H1 (cell line): Measurements from ENCODE around the gene UBE2H. TPM values are rescaled to one million over a fixed set of nuclear protein-coding genes. Genes with fewer than 3 reads are reported as not detected.

Experiments used
- CTCF ChIA-PET: fragments of 300-600 bp; sonication (Branson Sonifier 250); formaldehyde crosslinking; loops from one replicate; lab custom pipeline; 2021; ENCODE audit not compliant: partially characterized antibody; lab: Charles Lee
- POLR2A ChIA-PET: fragments of 300-600 bp; sonication (Branson Sonifier 250); formaldehyde crosslinking; loops from one replicate; lab custom pipeline; 2021; ENCODE audit warnings: inconsistent platforms; ENCODE audit not compliant: partially characterized antibody; lab: Charles Lee
- DNase-seq, 2 experiments: peaks; one replicate each; pipeline versions ENCODE4 v3.0.0 to v3.0.0-alpha.2; 2010 to 2022; ENCODE audit warnings: low spot score in 2 of 2, low read depth in 1 of 2, mixed read lengths in 1 of 2
- FAIRE-seq: peaks from 2 replicates; lab custom pipeline; 2011; peaks lifted over from hg19 to GRCh38; lab: Jason Lieb, UNC
- H2AFZ ChIP-seq: 2 replicates; pipeline ENCODE4 v1.8.1; 2012; ENCODE audit warnings: low read length, inconsistent platforms
- H2AK5ac ChIP-seq: 2 replicates; pipeline ENCODE4 v1.6.1; 2013; ENCODE audit warnings: low read depth, low read length
- H2BK120ac ChIP-seq: replicated peaks from 2 replicates; pipeline ENCODE3; 2013; ENCODE audit warnings: low read depth, low read length, inconsistent platforms
- H2BK12ac ChIP-seq: 2 replicates; pipeline ENCODE4 v1.6.1; 2013; ENCODE audit warnings: low read depth, low read length
- H2BK15ac ChIP-seq: 2 replicates; pipeline ENCODE4 v1.6.1; 2013; ENCODE audit warnings: low read length
- H2BK20ac ChIP-seq: 2 replicates; pipeline ENCODE4 v1.6.1; 2013; ENCODE audit warnings: low read length
- H2BK5ac ChIP-seq: 2 replicates; pipeline ENCODE4 v1.6.1; 2013; ENCODE audit warnings: low read depth, low read length
- H3K14ac ChIP-seq: 2 replicates; pipeline ENCODE4 v1.6.1; 2013; ENCODE audit warnings: inconsistent platforms; ENCODE audit not compliant: insufficient read length
- H3K18ac ChIP-seq: 2 replicates; pipeline ENCODE4 v1.6.1; 2013; ENCODE audit warnings: low read length; ENCODE audit errors: extremely low read depth
- H3K23ac ChIP-seq: 2 replicates; pipeline ENCODE4 v1.6.1; 2013; ENCODE audit warnings: inconsistent platforms; ENCODE audit not compliant: insufficient read length
- H3K23me2 ChIP-seq: 2 replicates; pipeline ENCODE4 v1.6.1; 2013; ENCODE audit warnings: low read depth, low read length
- H3K27ac ChIP-seq: 2 replicates; pipeline ENCODE4 v1.6.1; 2011; ENCODE audit warnings: low read depth, low read length, inconsistent platforms
- H3K27me3 ChIP-seq, 4 experiments: replicated peaks in 1 of 4; 1 replicate in 1 of 4; 2 replicates in 3 of 4; pipeline versions ENCODE4 v1.6.1 to v1.8.1; 2011 to 2013; ENCODE audit warnings: low read length in 3 of 4, mild to moderate bottlenecking in 3 of 4, inconsistent platforms in 2 of 4, mixed read lengths in 2 of 4, moderate library complexity in 1 of 4; ENCODE audit not compliant: control insufficient read depth in 3 of 4, insufficient read depth in 3 of 4; ENCODE audit errors: extremely low read depth in 1 of 4
- H3K36me3 ChIP-seq, 4 experiments: 2 replicates each; pipeline versions ENCODE4 v1.6.1 to v1.8.1; 2011 to 2013; ENCODE audit warnings: mild to moderate bottlenecking in 4 of 4, low read length in 3 of 4, moderate library complexity in 2 of 4, control low read depth in 1 of 4, inconsistent platforms in 1 of 4; ENCODE audit not compliant: insufficient read depth in 4 of 4, control insufficient read depth in 2 of 4
- H3K4ac ChIP-seq: replicated peaks from 2 replicates; pipeline ENCODE3; 2013; ENCODE audit warnings: low read length, low read depth, mixed read lengths, inconsistent platforms; ENCODE audit not compliant: insufficient read length
- H3K4me1 ChIP-seq, 4 experiments: replicated peaks in 1 of 4; 1 replicate in 1 of 4; 2 replicates in 3 of 4; pipeline versions ENCODE4 v1.6.1 to v1.8.1; 2011 to 2013; ENCODE audit warnings: low read length in 3 of 4, inconsistent platforms in 2 of 4, mixed read lengths in 1 of 4; ENCODE audit not compliant: insufficient read depth in 4 of 4, control insufficient read depth in 3 of 4
- H3K4me2 ChIP-seq, 2 experiments: 2 replicates each; pipeline versions ENCODE4 v1.6.1 to v1.8.1; 2011 to 2013; ENCODE audit warnings: low read depth in 2 of 2, low read length in 2 of 2, control low read depth in 1 of 2, inconsistent platforms in 1 of 2, mild to moderate bottlenecking in 1 of 2; ENCODE audit not compliant: insufficient read depth in 1 of 2
- H3K4me3 ChIP-seq, 4 experiments: fragments of 200-600, 300-600 bp in 1 of 4; sonication (generic), shearing (Covaris generic), sonication (Bioruptor Twin) in 1 of 4; 2 replicates each; pipeline versions ENCODE4 v1.5.1 to v1.8.1; 2011 to 2016; ENCODE audit warnings: low read length in 4 of 4, low read depth in 3 of 4, control low read depth in 2 of 4, inconsistent platforms in 2 of 4, mild to moderate bottlenecking in 2 of 4, mixed read lengths in 1 of 4, moderate library complexity in 1 of 4; ENCODE audit not compliant: insufficient read depth in 2 of 4; ENCODE audit errors: extremely low read depth in 1 of 4
- H3K56ac ChIP-seq: replicated peaks from 2 replicates; pipeline ENCODE3; 2013; ENCODE audit warnings: low read depth, mild to moderate bottlenecking, mixed read lengths, low read length, inconsistent platforms; ENCODE audit not compliant: insufficient read length
- H3K79me1 ChIP-seq: 2 replicates; pipeline ENCODE4 v1.6.1; 2013; ENCODE audit warnings: low read depth, low read length, control low read depth
- H3K79me2 ChIP-seq, 2 experiments: 2 replicates each; pipeline versions ENCODE4 v1.6.1 to v1.8.1; 2012 to 2013; ENCODE audit warnings: low read length in 2 of 2, mild to moderate bottlenecking in 2 of 2, inconsistent platforms in 1 of 2; ENCODE audit not compliant: insufficient read depth in 2 of 2, control insufficient read depth in 1 of 2
- H3K9ac ChIP-seq, 4 experiments: replicated peaks in 1 of 4; 1 replicate in 1 of 4; 2 replicates in 3 of 4; pipeline versions ENCODE4 v1.6.1 to v1.8.1; 2011 to 2013; ENCODE audit warnings: low read depth in 3 of 4, low read length in 3 of 4, control low read depth in 2 of 4, mild to moderate bottlenecking in 2 of 4, moderate library complexity in 2 of 4, inconsistent platforms in 1 of 4; ENCODE audit errors: extremely low read depth in 1 of 4
- H3K9me3 ChIP-seq, 2 experiments: 2 replicates each; pipeline versions ENCODE4 v1.6.1 to v1.8.1; 2012 to 2013; ENCODE audit warnings: mild to moderate bottlenecking in 2 of 2, moderate library complexity in 2 of 2, control low read depth in 1 of 2, inconsistent platforms in 1 of 2, low read depth in 1 of 2, low read length in 1 of 2, mixed read lengths in 1 of 2; ENCODE audit not compliant: insufficient read depth in 2 of 2
- H4K20me1 ChIP-seq, 2 experiments: replicated peaks in 1 of 2; 2 replicates each; pipeline versions ENCODE3 to v1.8.1; 2011 to 2013; ENCODE audit warnings: inconsistent platforms in 2 of 2, low read length in 2 of 2, mild to moderate bottlenecking in 1 of 2; ENCODE audit not compliant: insufficient read depth in 2 of 2, control insufficient read depth in 1 of 2
- H4K5ac ChIP-seq: 2 replicates; pipeline ENCODE4 v1.6.1; 2013; ENCODE audit warnings: low read length, low read depth, mixed read lengths, inconsistent platforms; ENCODE audit not compliant: insufficient read length
- H4K8ac ChIP-seq: 2 replicates; pipeline ENCODE4 v1.8.0; 2013; ENCODE audit warnings: mild to moderate bottlenecking, moderate library complexity, low read length, inconsistent platforms; ENCODE audit not compliant: insufficient read depth; ENCODE audit errors: extremely low read depth
- H4K91ac ChIP-seq: replicated peaks from 2 replicates; pipeline ENCODE3; 2013; ENCODE audit warnings: low read length, mixed read lengths, inconsistent platforms; ENCODE audit not compliant: insufficient read length
- ATF2 ChIP-seq: IDR thresholded peaks from 2 replicates; pipeline ENCODE4 v1.6.1; 2012; ENCODE audit warnings: low read length, inconsistent platforms
- KDM4A ChIP-seq: IDR thresholded peaks from one replicate; pipeline ENCODE4 v1.7.1; 2012; ENCODE audit warnings: low read depth, mild to moderate bottlenecking, moderate library complexity, low read length, inconsistent platforms; ENCODE audit not compliant: severe bottlenecking
- POLR2A ChIP-seq, 2 experiments: IDR thresholded peaks; 1 replicate in 1 of 2; 2 replicates in 1 of 2; pipeline ENCODE4 v1.6.1; 2011; ENCODE audit warnings: low read depth in 2 of 2, low read length in 2 of 2, mild to moderate bottlenecking in 2 of 2; ENCODE audit errors: control extremely low read depth in 1 of 2
- SP1 ChIP-seq: IDR thresholded peaks from 2 replicates; pipeline ENCODE4 v1.6.1; 2011; ENCODE audit warnings: low read depth, low read length
- TAF7 ChIP-seq: optimal IDR thresholded peaks from 2 replicates; pipeline ENCODE3; 2011; ENCODE audit warnings: low read depth, mild to moderate bottlenecking, inconsistent platforms, low read length, moderate library complexity, borderline replicate concordance
- WGBS, 2 experiments: shearing (Covaris generic) in 1 of 2; methylation state at CpG; one replicate each; pipeline versions ENCODE4 v1.1.6 to v1.1.7; 2013 to 2015; ENCODE audit warnings: low lambda C conversion rate in 2 of 2, mixed read lengths in 2 of 2, inconsistent platforms in 1 of 2, low coverage in 1 of 2, missing lambda C conversion rate in 1 of 2; ENCODE audit not compliant: insufficient replicate concordance in 2 of 2, insufficient coverage in 1 of 2, insufficient read length in 1 of 2; ENCODE audit errors: extremely low coverage in 1 of 2, missing lambda C conversion rate in 1 of 2; 5-methylcytosine and 5-hydroxymethylcytosine counted together
- polyA plus RNA-seq, 7 experiments: library from polyadenylated mRNA; depleted of rRNA in 3 of 7; stranded (reverse) in 5 of 7; unstranded in 2 of 7; fragments of >200 nt in 5 of 7; fragments of 200-250 nt in 2 of 7; gene quantifications; 1 replicate in 5 of 7; 2 replicates in 1 of 7; 4 replicates in 1 of 7; pipeline versions ENCODE4 v1.2.1 to v1.2.3, GENCODE V29; 2011 to 2013; ENCODE audit warnings: missing spikeins in 2 of 7, mixed read lengths in 2 of 7
- total RNA-seq: library from RNA; stranded (reverse); fragmentation: NEBNext Ultra II Directional; extraction: Animal tissue kit (Norgen Biotek cat#: 25700); gene quantifications from 2 replicates; pipeline ENCODE4 v1.2.1, GENCODE V29; 2021
- TF ChIP-seq, protein P1 (sequence below), 3 experiments: IDR thresholded peaks; 1 replicate in 2 of 3; 2 replicates in 1 of 3; pipeline versions ENCODE4 v1.5.1 to v1.6.1; 2011; ENCODE audit warnings: low read length in 3 of 3, mild to moderate bottlenecking in 3 of 3, inconsistent platforms in 2 of 3, low read depth in 1 of 3, moderate library complexity in 1 of 3; ENCODE audit not compliant: insufficient read depth in 1 of 3; ENCODE audit errors: control extremely low read depth in 1 of 3

Gene UBE2H
- total and polyA plus RNA-seq, 2 of the 8 experiments (the other 6 are each of a cell fraction or from before 2014, with no cell fraction given) = 30.6 to 62.2 TPM

- peaks cover 0 to 2% (median 0%) of the 10 kb centered on the region in 4 experiments; a peak in 1 of 7 replicates for H3K4me1 ChIP-seq
- no peak overlapping the region for H2BK20ac ChIP-seq
- H2BK120ac ChIP-seq = no peak overlapping the region
- H4K5ac ChIP-seq = no peak overlapping the region
- no peaks in the 10 kb centered on the region; a peak in 1 of 7 replicates for H3K27me3 ChIP-seq
- no peak overlapping the region for H3K4me3 ChIP-seq
- no peak overlapping the region for H3K56ac ChIP-seq
- H3K23ac ChIP-seq = no peak overlapping the region
- no peak overlapping the region for H3K9ac ChIP-seq
- POLR2A ChIA-PET = no interaction called here
- no peak for TF ChIP-seq KDM4A
- TF ChIP-seq TAF7 = no peak
- TF ChIP-seq ATF2 = no peak
- TF ChIP-seq SP1 = no peak
- no peak for TF ChIP-seq POLR2A (IDR thresholded peaks at IDR 0.05; ENCODE audit: control extremely low read depth in 1 of 2, low read depth in 2 of 2, low read length in 2 of 2)
- TF ChIP-seq, protein P1, sequence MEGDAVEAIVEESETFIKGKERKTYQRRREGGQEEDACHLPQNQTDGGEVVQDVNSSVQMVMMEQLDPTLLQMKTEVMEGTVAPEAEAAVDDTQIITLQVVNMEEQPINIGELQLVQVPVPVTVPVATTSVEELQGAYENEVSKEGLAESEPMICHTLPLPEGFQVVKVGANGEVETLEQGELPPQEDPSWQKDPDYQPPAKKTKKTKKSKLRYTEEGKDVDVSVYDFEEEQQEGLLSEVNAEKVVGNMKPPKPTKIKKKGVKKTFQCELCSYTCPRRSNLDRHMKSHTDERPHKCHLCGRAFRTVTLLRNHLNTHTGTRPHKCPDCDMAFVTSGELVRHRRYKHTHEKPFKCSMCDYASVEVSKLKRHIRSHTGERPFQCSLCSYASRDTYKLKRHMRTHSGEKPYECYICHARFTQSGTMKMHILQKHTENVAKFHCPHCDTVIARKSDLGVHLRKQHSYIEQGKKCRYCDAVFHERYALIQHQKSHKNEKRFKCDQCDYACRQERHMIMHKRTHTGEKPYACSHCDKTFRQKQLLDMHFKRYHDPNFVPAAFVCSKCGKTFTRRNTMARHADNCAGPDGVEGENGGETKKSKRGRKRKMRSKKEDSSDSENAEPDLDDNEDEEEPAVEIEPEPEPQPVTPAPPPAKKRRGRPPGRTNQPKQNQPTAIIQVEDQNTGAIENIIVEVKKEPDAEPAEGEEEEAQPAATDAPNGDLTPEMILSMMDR (IDR thresholded peaks at IDR 0.05; ENCODE audit: control extremely low read depth in 1 of 3, insufficient read depth in 1 of 3, low read depth in 1 of 3, low read length in 3 of 3) = no peak
- no peak overlapping the region for H3K4ac ChIP-seq
- H3K14ac ChIP-seq = no peak overlapping the region
- no peak for DNase-seq
- no peak overlapping the region for H2BK5ac ChIP-seq
- no peak overlapping the region for H2BK12ac ChIP-seq
- peaks cover 3% of the 10 kb centered on the region in 2 experiments for H4K20me1 ChIP-seq
- FAIRE-seq = no peak
- peaks cover 2% of the 10 kb centered on the region; the same call in 1 of the 2 replicates for H3K79me1 ChIP-seq
- H2BK15ac ChIP-seq = no peak overlapping the region
- 89% methylated on average over 9 of the region's 9 CpGs; no CpG with 5 or more reads in 1 of the 2 experiments for WGBS, 2 experiments
- H3K27ac ChIP-seq = no peak overlapping the region
- CTCF ChIA-PET = interaction anchor here (0.6 to 1.7 kb wide), 3 partner anchors 60 to 121 kb away, joined by 3 to 4 read pairs (median 4); no protein-coding TSS in a partner anchor
- H3K9me3 ChIP-seq = no peaks in the 10 kb centered on the region; a peak in 1 of 4 replicates
- no peak overlapping the region for H3K4me2 ChIP-seq
- no peak overlapping the region for H2AK5ac ChIP-seq
- H4K8ac ChIP-seq = no peak overlapping the region
- peaks cover 2 to 38% of the 10 kb centered on the region in 2 experiments; a peak in 3 of 4 replicates for H3K79me2 ChIP-seq
- H4K91ac ChIP-seq = no peak overlapping the region
- H2AFZ ChIP-seq = no peak overlapping the region
- H3K18ac ChIP-seq = no peak overlapping the region
- no peaks in the 10 kb centered on the region for H3K23me2 ChIP-seq
- H3K36me3 ChIP-seq = peaks cover 0 to 7% (median 0%) of the 10 kb centered on the region in 4 experiments; a peak in 1 of 8 replicates
Measured at GRCh38 chr7:129890090-129890489, 62.7 kb downstream of the UBE2H start.
